ENCODE results near the gene PCSK2. TPM values are rescaled to one million over a fixed set of nuclear protein-coding genes. Genes with fewer than 3 reads are reported as not detected.
A peak's percentile ranks its signal among the peaks of the same experiment; 100 is the strongest.

PCSK2 gene
- total and polyA plus RNA-seq, 4 donors = 0.08 to 0.14 (median 0.09) TPM; not detected in 1

- WGBS = 41% methylated on average over 23 of the region's 23 CpGs
- DNase-seq (ENCODE audit: low spot score) = peak; percentile 51
Observed at GRCh38 chr20:17504066-17504897, 277.4 kb downstream of the PCSK2 start.

GRCh38 chr20:17504898-17505635, 278.2 kb downstream of the PCSK2 start:
- Histone ChIP-seq H3K36me3 (ENCODE audit: control insufficient read depth in 4 of 4, insufficient read depth in 3 of 4, low read depth in 1 of 4, low read length in 3 of 4) (no peaks in the 10 kb centered on the region), H3K4me1 (ENCODE audit: control insufficient read depth in 4 of 4, insufficient read depth in 4 of 4, low read length in 3 of 4) (peaks cover 0 to 12% (median 5%) of the 10 kb centered on the region in 4 donors), H3K27ac (ENCODE audit: low read depth in 1 of 2, low read length in 2 of 2) (no peak overlapping the region), H3K27me3 (ENCODE audit: control insufficient read depth in 4 of 4, insufficient read depth in 4 of 4, low read length in 3 of 4) (no peaks in the 10 kb centered on the region), H3K9me3 (ENCODE audit: control insufficient read depth in 4 of 4, low read length in 3 of 4) (no peaks in the 10 kb centered on the region), H3K9ac (ENCODE audit: low read depth in 1 of 2, low read length in 2 of 2) (peak overlapping the region; percentile 36 to 61), H3K4me3 (ENCODE audit: low read depth in 1 of 3, low read length in 3 of 3) (peak overlapping the region in 2 of 3 donors; percentile 51 to 54)
- peak; percentile 62 for DNase-seq (ENCODE audit: low spot score)
- 4% methylated on average over 30 of the region's 30 CpGs for WGBS
- peak; percentile 79 for TF ChIP-seq MAX (IDR thresholded peaks at IDR 0.05)
- TF ChIP-seq RAD21 (IDR thresholded peaks at IDR 0.05) = peak; percentile 86 to 91
- TF ChIP-seq CTCF (IDR thresholded peaks at IDR 0.05; ENCODE audit: low read depth, low read length, missing input control) = peak; percentile 72
- TF ChIP-seq REST (IDR thresholded peaks at IDR 0.05) = no peak

More at GRCh38 chr20:17504066-17504897, 277.4 kb downstream of the PCSK2 start:
- Histone ChIP-seq H3K36me3 (ENCODE audit: control insufficient read depth in 4 of 4, insufficient read depth in 3 of 4, low read depth in 1 of 4, low read length in 3 of 4) (no peaks in the 10 kb centered on the region), H3K9ac (ENCODE audit: low read depth in 1 of 2, low read length in 2 of 2) (peak overlapping the region; percentile 36 to 61), H3K27ac (ENCODE audit: low read depth in 1 of 2, low read length in 2 of 2) (no peak overlapping the region), H3K9me3 (ENCODE audit: control insufficient read depth in 4 of 4, low read length in 3 of 4) (no peaks in the 10 kb centered on the region), H3K27me3 (ENCODE audit: control insufficient read depth in 4 of 4, insufficient read depth in 4 of 4, low read length in 3 of 4) (no peaks in the 10 kb centered on the region), H3K4me1 (ENCODE audit: control insufficient read depth in 4 of 4, insufficient read depth in 4 of 4, low read length in 3 of 4) (peaks cover 0 to 12% (median 5%) of the 10 kb centered on the region in 4 donors), H3K4me3 (ENCODE audit: low read depth in 1 of 3, low read length in 3 of 3) (peak overlapping the region in 1 of 3 donors; percentile 51)
- TF ChIP-seq HNF4A (conservative IDR thresholded peaks at IDR 0.05) (peak in 1 of 2 donors; percentile 14), MAX (IDR thresholded peaks at IDR 0.05) (no peak), CTCF (IDR thresholded peaks at IDR 0.05; ENCODE audit: low read depth, low read length, missing input control) (no peak), FOXA1 (IDR thresholded peaks at IDR 0.05) (no peak), JUND (IDR thresholded peaks at IDR 0.05) (no peak)

Data from liver (tissue), 9 donors.